HG03575 (cell line): ENCODE data around the gene NT5C.

Experiments
- ATAC-seq: cut with Tn5 transposase; IDR thresholded peaks from one replicate; pipeline ENCODE4 v1.9.1; 2021; ENCODE audit not compliant: unreplicated experiment, insufficient number of reproducible peaks, low FRiP score; ENCODE audit errors: extremely low read depth

The NT5C gene

GRCh38 chr17:75099881-75100595 is 31.5 kb downstream of the NT5C start:
- ATAC-seq, result no peak

GRCh38 chr17:75098861-75099260 is 32.7 kb downstream of the NT5C start:
- ATAC-seq, result no peak

- no peak for ATAC-seq
Observed at GRCh38 chr17:75097865-75098264, 33.7 kb downstream of the NT5C start.

- no peak for ATAC-seq
Observed at GRCh38 chr17:75096082-75096625, 35.4 kb downstream of the NT5C start.

- ATAC-seq, result no peak
Observed at GRCh38 chr17:75094871-75095399, 36.6 kb downstream of the NT5C start.

- no peak for ATAC-seq
Observed at GRCh38 chr17:75093548-75094158, 37.9 kb downstream of the NT5C start.

- ATAC-seq, result no peak
Observed at GRCh38 chr17:75091855-75092327, 39.7 kb downstream of the NT5C start.

GRCh38 chr17:75090871-75091854 is 40.4 kb downstream of the NT5C start:
- no peak for ATAC-seq

- ATAC-seq, result no peak
Observed at GRCh38 chr17:75088465-75089417, 42.8 kb downstream of the NT5C start.

GRCh38 chr17:75087558-75088453 is 43.7 kb downstream of the NT5C start, which contains the start of gene SLC16A5:
TSS of gene SLC16A5 (plus strand) at chr17:75087954. CDS start at chr17:75093637, 5,683 bp downstream.
- no peak for ATAC-seq

GRCh38 chr17:75087182-75087557 is 44.4 kb downstream of the NT5C start:
- ATAC-seq, result no peak

- no peak for ATAC-seq
Observed at GRCh38 chr17:75086496-75087181, 44.9 kb downstream of the NT5C start.

- ATAC-seq, result no peak
Observed at GRCh38 chr17:75084039-75084660, 47.4 kb downstream of the NT5C start.

GRCh38 chr17:75082683-75083082 is 48.9 kb downstream of the NT5C start:
- no peak for ATAC-seq

- ATAC-seq, result no peak
Observed at GRCh38 chr17:75081611-75082540, 49.7 kb downstream of the NT5C start.
